Ishikawa (cell line): ENCODE measurements around the gene SHC2.

Experiments
- CEBPB ChIP-seq: IDR thresholded peaks from 2 replicates; pipeline ENCODE4 v1.6.1; 2012
- CREB1 ChIP-seq: IDR thresholded peaks from 2 replicates; pipeline ENCODE4 v1.6.1; 2012; ENCODE audit warnings: low read depth
- EGR1 ChIP-seq: IDR thresholded peaks from 2 replicates; pipeline ENCODE4 v1.6.1; 2012
- EP300 ChIP-seq: IDR thresholded peaks from 2 replicates; pipeline ENCODE4 v1.6.1; 2012; ENCODE audit warnings: borderline replicate concordance
- NFIC ChIP-seq: IDR thresholded peaks from 2 replicates; pipeline ENCODE4 v1.6.1; 2012
- RAD21 ChIP-seq: IDR thresholded peaks from 2 replicates; pipeline ENCODE4 v1.6.1; 2012; ENCODE audit warnings: low read depth
- REST ChIP-seq: IDR thresholded peaks from 2 replicates; pipeline ENCODE4 v1.6.1; 2012; ENCODE audit warnings: low read depth, mild to moderate bottlenecking
- TAF1 ChIP-seq: IDR thresholded peaks from 2 replicates; pipeline ENCODE4 v1.6.1; 2012; ENCODE audit warnings: low read depth, mild to moderate bottlenecking
- TCF12 ChIP-seq: IDR thresholded peaks from 2 replicates; pipeline ENCODE4 v1.6.1; 2012; ENCODE audit warnings: low read depth
- TEAD4 ChIP-seq: IDR thresholded peaks from 2 replicates; pipeline ENCODE4 v1.6.1; 2012
- USF1 ChIP-seq: IDR thresholded peaks from 2 replicates; pipeline ENCODE4 v1.6.1; 2012
- YY1 ChIP-seq: IDR thresholded peaks from 2 replicates; pipeline ENCODE4 v1.6.1; 2012; ENCODE audit warnings: low read depth
- ZBTB7A ChIP-seq: IDR thresholded peaks from 2 replicates; pipeline ENCODE4 v1.6.1; 2012; ENCODE audit warnings: low read depth

Gene SHC2

GRCh38 chr19:472005-472858, 11.4 kb upstream of the SHC2 start:
- no peak for TF ChIP-seq TCF12

- TF ChIP-seq USF1 (no peak), ZBTB7A (no peak), EGR1 (no peak)
Observed at GRCh38 chr19:470701-471100, 9.9 kb upstream of the SHC2 start.

- TF ChIP-seq CEBPB (no peak), EGR1 (no peak), RAD21 (no peak), USF1 (no peak), CREB1 (no peak), REST (no peak), TEAD4 (no peak)
Observed at GRCh38 chr19:469833-470232, 9.0 kb upstream of the SHC2 start.

GRCh38 chr19:468587-469256, 7.9 kb upstream of the SHC2 start:
- TF ChIP-seq NFIC (no peak), TAF1 (no peak), CREB1 (no peak), YY1 (no peak)

GRCh38 chr19:467554-467953, 6.7 kb upstream of the SHC2 start:
- TF ChIP-seq USF1 = no peak
- TF ChIP-seq TAF1 = no peak
- no peak for TF ChIP-seq YY1
- TF ChIP-seq CEBPB = no peak
- no peak for TF ChIP-seq EGR1
- no peak for TF ChIP-seq TEAD4
- no peak for TF ChIP-seq RAD21
- no peak for TF ChIP-seq REST
- no peak for TF ChIP-seq TCF12
- TF ChIP-seq ZBTB7A = no peak

GRCh38 chr19:465056-465816, 4.4 kb upstream of the SHC2 start:
- TF ChIP-seq RAD21 (no peak), EP300 (no peak), CEBPB (no peak), YY1 (no peak), EGR1 (no peak), REST (no peak), CREB1 (no peak), TAF1 (no peak), TCF12 (no peak), TEAD4 (no peak), ZBTB7A (no peak)
